Right lobe of liver (tissue), 6 donors: Measurements from ENCODE around the gene BMERB1. TPM values are rescaled to one million over a fixed set of nuclear protein-coding genes. Genes with fewer than 3 reads are reported as not detected.
A peak's percentile ranks its signal among the peaks of the same experiment; 100 is the strongest.

Experiments used
- ATAC-seq, 4 donors: fragments of 200-7000 bp; cut with Tn5 transposase; one replicate each; pipeline ENCODE4 v1.9.1; 2020; ENCODE audit warnings: mild to moderate bottlenecking in 4 of 4, moderate library complexity in 4 of 4
- DNase-seq, 3 donors: peaks; one replicate each; pipeline ENCODE4 v3.0.0-alpha.2; 2020
- H3K27ac ChIP-seq, 3 donors: fragments of 200-600 bp; one replicate each; pipeline ENCODE4 v1.8.0; 2022
- H3K27me3 ChIP-seq, 2 donors: fragments of 200-600 bp; one replicate each; pipeline ENCODE4 v1.8.0; 2022
- H3K36me3 ChIP-seq, 4 donors: fragments of 200-600 bp; sonication (generic) in 1 of 4; one replicate each; pipeline versions ENCODE4 v1.5.1 to v1.8.0; 2017 to 2022; ENCODE audit warnings: control low read depth in 1 of 4
- H3K4me1 ChIP-seq, 4 donors: fragments of 200-600 bp; sonication (generic) in 1 of 4; one replicate each; pipeline versions ENCODE4 v1.5.1 to v1.8.0; 2017 to 2022; ENCODE audit warnings: control low read depth in 1 of 4
- H3K4me3 ChIP-seq, 3 donors: fragments of 200-600 bp; one replicate each; pipeline ENCODE4 v1.8.0; 2022
- H3K9me3 ChIP-seq, 4 donors: fragments of 200-600 bp; sonication (generic) in 1 of 4; one replicate each; pipeline versions ENCODE4 v1.5.1 to v1.8.0; 2017 to 2022; ENCODE audit warnings: control low read depth in 1 of 4
- CTCF ChIP-seq, 4 donors: fragments of 200-600 bp in 3 of 4; fragments of 450-650 bp in 1 of 4; IDR thresholded peaks; one replicate each; pipeline versions ENCODE4 v1.5.1 to v1.8.0; 2016 to 2022; ENCODE audit warnings: antibody characterized with exemption in 4 of 4, mild to moderate bottlenecking in 2 of 4
- POLR2A ChIP-seq: fragments of 450-650 bp; IDR thresholded peaks from one replicate; pipeline ENCODE4 v1.6.1; 2017; ENCODE audit warnings: antibody characterized with exemption, mild to moderate bottlenecking
- WGBS: methylation state at CpG from one replicate; pipeline ENCODE4 v1.1.6; 2018; ENCODE audit warnings: low coverage, low lambda C conversion rate; ENCODE audit not compliant: insufficient coverage; ENCODE audit errors: missing lambda C conversion rate; 5-methylcytosine and 5-hydroxymethylcytosine counted together
- intact Hi-C, 2 donors: fragments of 100-400 bp; cut with DNase I; formaldehyde crosslinking; loops; one replicate each; pipeline versions ENCODE4 v1.11.2 to v1.14.1; 2022
- total RNA-seq, 6 experiments: library from RNA; depleted of rRNA in 2 of 6; stranded (reverse); fragments of >200 nt in 2 of 6; fragmentation: NEBNext Ultra II Directional in 3 of 6; extraction: Animal tissue kit (Norgen Biotek cat#: 25700) in 3 of 6; gene quantifications; one replicate each; pipeline versions ENCODE4 v1.1.0 to v1.2.4, GENCODE V29; 2016 to 2023
- donor health status: DM: no; HTN: yes; CAD: no.
- donor health status: DM: no; HTN: no; CAD: no.
- donor health status: DM: no; HTN: no; CAD: no.
- donor health status: DM: no; HTN: yes; CAD: no.
- donor health status: DM: no; HTN: yes; CAD: no.

Gene BMERB1
- total RNA-seq, 6 experiments from 2014 or later, result 7.0 to 24.0 (median 10.5) TPM

- intact Hi-C loops, result no loop called here
- ATAC-seq, result no peak
- no peaks in the 10 kb centered on the region for H3K9me3 ChIP-seq
- no peak overlapping the region for H3K27ac ChIP-seq
- no peak for DNase-seq
- no peaks in the 10 kb centered on the region for H3K27me3 ChIP-seq
- TF ChIP-seq POLR2A, result no peak
- TF ChIP-seq CTCF (IDR thresholded peaks at IDR 0.05), result no peak
- H3K4me1 ChIP-seq, result peaks cover 0 to 7% (median 0%) of the 10 kb centered on the region in 4 donors
- WGBS, result 85% methylated on average over 1 of the region's 2 CpGs
- H3K36me3 ChIP-seq, result no peaks in the 10 kb centered on the region
- no peak overlapping the region for H3K4me3 ChIP-seq
Measured at GRCh38 chr16:15498427-15499175, 64.2 kb downstream of the BMERB1 start.

GRCh38 chr16:15502041-15502725 is 67.8 kb downstream of the BMERB1 start:
- intact Hi-C loops, result no loop called here
- no peaks in the 10 kb centered on the region for H3K27me3 ChIP-seq
- no peak for TF ChIP-seq POLR2A
- TF ChIP-seq CTCF (IDR thresholded peaks at IDR 0.05), result no peak
- H3K4me3 ChIP-seq, result no peak overlapping the region
- DNase-seq (no peak), ATAC-seq (peak in 1 of 4 donors; percentile 33)
- no peak overlapping the region for H3K27ac ChIP-seq
- WGBS, result 89% methylated on average over 20 of the region's 26 CpGs
- H3K9me3 ChIP-seq, result no peaks in the 10 kb centered on the region
- no peaks in the 10 kb centered on the region for H3K36me3 ChIP-seq
- peaks cover 0 to 7% (median 0%) of the 10 kb centered on the region in 4 donors for H3K4me1 ChIP-seq

GRCh38 chr16:15506441-15506840 is 72.1 kb downstream of the BMERB1 start:
- DNase-seq (no peak), ATAC-seq (no peak)
- no peaks in the 10 kb centered on the region for H3K27me3 ChIP-seq
- no peaks in the 10 kb centered on the region for H3K4me1 ChIP-seq
- 71% methylated on average over 4 of the region's 4 CpGs for WGBS
- TF ChIP-seq CTCF (IDR thresholded peaks at IDR 0.05) (no peak), POLR2A (no peak)
- intact Hi-C loops, result no loop called here
- no peaks in the 10 kb centered on the region for H3K9me3 ChIP-seq
- H3K4me3 ChIP-seq, result no peak overlapping the region
- H3K27ac ChIP-seq, result no peak overlapping the region
- no peaks in the 10 kb centered on the region for H3K36me3 ChIP-seq

GRCh38 chr16:15507301-15507958 is 73.0 kb downstream of the BMERB1 start:
- H3K4me1 ChIP-seq, result no peaks in the 10 kb centered on the region
- no peak overlapping the region for H3K27ac ChIP-seq
- ATAC-seq (peak in 1 of 4 donors; percentile 24), DNase-seq (no peak)
- no peaks in the 10 kb centered on the region for H3K27me3 ChIP-seq
- intact Hi-C loops, result no loop called here
- H3K4me3 ChIP-seq, result no peak overlapping the region
- no peaks in the 10 kb centered on the region for H3K9me3 ChIP-seq
- no peaks in the 10 kb centered on the region for H3K36me3 ChIP-seq
- 65% methylated on average over 5 of the region's 8 CpGs for WGBS
- no peak for TF ChIP-seq CTCF (IDR thresholded peaks at IDR 0.05)
- no peak for TF ChIP-seq POLR2A
